ENCODE measurements around the gene OASL.
"Not testable (repeated sequence)": the region's sequence is repeated elsewhere in the genome, so short reads cannot be mapped to it uniquely, and the experiment has no call there.

OASL gene

DNA sequence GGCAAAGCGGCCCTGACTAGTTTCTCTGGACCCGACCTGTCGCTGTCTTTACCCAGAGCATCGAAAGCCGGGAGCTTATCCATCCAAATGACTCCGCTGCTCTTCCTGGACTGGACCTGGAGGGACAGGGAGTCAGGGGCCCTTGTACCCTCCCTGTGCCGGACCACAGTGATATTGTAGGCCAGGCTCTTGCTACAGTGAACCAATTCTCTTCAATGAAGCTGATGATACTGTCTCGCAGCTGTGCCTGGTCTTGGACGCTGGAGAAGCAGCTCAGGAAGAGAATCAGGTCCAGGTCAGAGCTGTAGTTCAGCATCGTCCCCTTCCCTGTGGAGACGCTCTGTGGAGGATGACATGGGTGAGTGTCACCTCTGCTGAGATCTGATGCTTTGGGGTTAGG lies 14.7 kb upstream of the OASL start:
- TF ChIP-seq, protein P1, sequence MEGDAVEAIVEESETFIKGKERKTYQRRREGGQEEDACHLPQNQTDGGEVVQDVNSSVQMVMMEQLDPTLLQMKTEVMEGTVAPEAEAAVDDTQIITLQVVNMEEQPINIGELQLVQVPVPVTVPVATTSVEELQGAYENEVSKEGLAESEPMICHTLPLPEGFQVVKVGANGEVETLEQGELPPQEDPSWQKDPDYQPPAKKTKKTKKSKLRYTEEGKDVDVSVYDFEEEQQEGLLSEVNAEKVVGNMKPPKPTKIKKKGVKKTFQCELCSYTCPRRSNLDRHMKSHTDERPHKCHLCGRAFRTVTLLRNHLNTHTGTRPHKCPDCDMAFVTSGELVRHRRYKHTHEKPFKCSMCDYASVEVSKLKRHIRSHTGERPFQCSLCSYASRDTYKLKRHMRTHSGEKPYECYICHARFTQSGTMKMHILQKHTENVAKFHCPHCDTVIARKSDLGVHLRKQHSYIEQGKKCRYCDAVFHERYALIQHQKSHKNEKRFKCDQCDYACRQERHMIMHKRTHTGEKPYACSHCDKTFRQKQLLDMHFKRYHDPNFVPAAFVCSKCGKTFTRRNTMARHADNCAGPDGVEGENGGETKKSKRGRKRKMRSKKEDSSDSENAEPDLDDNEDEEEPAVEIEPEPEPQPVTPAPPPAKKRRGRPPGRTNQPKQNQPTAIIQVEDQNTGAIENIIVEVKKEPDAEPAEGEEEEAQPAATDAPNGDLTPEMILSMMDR (IDR thresholded peaks at IDR 0.05; ENCODE audit: borderline replicate concordance, insufficient read depth, low read depth, low read length): no peak
- no peak overlapping the region for H3K4me3 ChIP-seq (ENCODE audit: low read depth, low read length)

GRCh38 chr12:121050725-121051124 lies 11.7 kb upstream of the OASL start:
- TF ChIP-seq, protein P1 (IDR thresholded peaks at IDR 0.05; ENCODE audit: borderline replicate concordance, insufficient read depth, low read depth, low read length): no peak

GRCh38 chr12:121048442-121048841 lies 9.4 kb upstream of the OASL start:
- TF ChIP-seq, protein P1 (IDR thresholded peaks at IDR 0.05; ENCODE audit: borderline replicate concordance, insufficient read depth, low read depth, low read length): no peak
- H3K4me3 ChIP-seq (ENCODE audit: low read depth, low read length): no peak overlapping the region

More at GRCh38 chr12:121050725-121051124, 11.7 kb upstream of the OASL start:
- H3K4me3 ChIP-seq (ENCODE audit: low read depth, low read length): no peak overlapping the region

DNA sequence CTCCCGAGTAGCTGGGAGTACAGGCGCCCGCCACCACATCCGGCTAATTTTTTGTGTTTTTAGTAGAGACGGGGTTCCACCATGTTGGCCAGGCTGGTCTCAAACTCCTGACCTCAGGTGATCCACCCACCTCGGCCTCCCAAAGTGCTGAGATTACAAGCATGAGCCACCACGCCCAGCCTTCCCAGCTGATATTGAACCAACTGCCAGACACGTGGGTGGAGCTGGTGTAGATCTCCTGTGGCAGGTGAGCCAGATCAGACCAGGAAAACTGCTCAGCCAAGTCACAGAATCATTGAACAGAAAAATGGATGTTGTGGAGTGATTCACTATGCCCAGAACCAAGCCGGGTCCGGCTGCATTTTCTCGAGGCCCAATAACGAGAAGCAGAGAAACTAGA lies 8.4 kb upstream of the OASL start:
- not testable (repeated sequence) for H3K4me3 ChIP-seq (ENCODE audit: low read depth, low read length)

DNA sequence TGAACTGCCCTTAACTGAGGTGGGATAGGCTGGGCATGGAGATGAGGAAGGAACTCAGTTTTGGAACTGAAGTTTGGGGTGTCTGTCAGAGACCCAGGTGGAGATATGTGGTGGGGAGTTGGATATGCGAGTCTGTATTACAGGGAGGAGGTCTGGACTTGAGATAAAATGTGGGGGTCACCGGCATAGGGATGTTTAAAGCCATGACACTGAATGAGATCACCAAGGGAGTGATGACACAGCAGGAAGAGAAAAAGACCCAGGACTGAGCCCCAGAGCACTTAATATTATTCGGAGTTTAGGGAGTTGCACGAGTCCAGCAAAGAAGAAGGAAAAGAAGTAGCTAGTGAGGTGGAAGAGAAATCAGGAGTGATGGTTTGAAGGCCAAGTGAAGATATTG lies 4.0 kb upstream of the OASL start:
- no peak overlapping the region for H3K4me3 ChIP-seq (ENCODE audit: low read depth, low read length)
- TF ChIP-seq, protein P1 (IDR thresholded peaks at IDR 0.05; ENCODE audit: borderline replicate concordance, insufficient read depth, low read depth, low read length): no peak

DNA sequence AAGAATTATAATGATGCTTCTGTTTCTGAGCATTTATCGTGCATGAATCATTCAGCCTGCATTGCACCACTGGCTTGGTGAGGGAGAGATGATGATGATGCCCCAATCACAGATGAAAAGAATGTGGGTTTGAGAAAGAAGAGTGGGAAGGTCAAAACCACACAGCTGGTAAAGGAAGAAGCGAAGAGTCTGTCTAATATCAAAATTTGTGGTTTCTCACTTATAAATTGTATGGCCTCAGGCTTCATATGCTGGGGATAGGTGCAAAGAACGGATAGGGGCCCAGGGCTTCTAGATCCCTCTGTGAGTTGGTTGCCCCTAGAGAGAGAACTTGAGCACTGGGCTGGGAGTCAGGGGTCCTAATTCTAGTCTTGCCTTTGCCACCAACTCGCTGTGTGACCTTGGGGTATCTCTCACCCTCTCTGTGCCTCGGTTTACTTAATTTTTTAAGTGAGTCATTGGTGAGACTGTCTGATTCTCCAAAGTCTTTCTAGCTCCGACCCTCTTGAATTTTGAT lies 2.2 kb downstream of the OASL start:
- TF ChIP-seq, protein P1 (IDR thresholded peaks at IDR 0.05; ENCODE audit: borderline replicate concordance, insufficient read depth, low read depth, low read length): no peak
- H3K4me3 ChIP-seq (ENCODE audit: low read depth, low read length): no peak overlapping the region

DNA sequence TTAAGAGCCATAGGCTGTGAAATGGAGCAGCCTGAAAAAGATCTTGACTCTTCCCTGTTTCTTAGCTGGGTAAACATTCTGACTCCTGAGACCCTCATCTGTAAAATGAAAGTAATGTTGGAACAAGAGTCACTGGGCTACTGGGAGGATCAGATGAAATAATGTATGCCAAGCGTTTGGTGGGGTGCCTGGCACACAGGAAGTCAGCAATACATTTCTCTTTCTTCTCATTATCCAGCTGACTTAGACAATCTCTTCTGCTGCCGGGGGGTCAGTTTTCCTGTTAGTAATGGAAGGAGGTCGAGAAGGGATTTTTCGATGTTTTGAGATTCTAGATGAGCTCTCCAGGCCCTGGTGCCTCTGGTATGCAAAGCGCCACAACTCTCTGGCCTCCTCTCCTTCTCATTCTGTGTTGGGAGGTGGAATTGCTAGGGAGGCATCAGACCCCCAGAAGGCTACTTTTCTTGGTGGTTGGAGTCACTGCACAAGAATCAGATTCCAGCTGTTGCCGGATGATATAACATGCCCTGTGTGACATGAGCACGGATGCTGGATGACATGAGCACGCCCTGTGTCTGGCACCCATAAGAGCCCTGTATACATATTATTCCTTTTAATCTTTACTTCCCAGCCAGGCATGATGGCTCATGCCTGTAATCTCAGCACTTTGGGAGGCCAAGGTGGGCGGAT lies 4.3 kb downstream of the OASL start:
- no peak overlapping the region for H3K4me3 ChIP-seq (ENCODE audit: low read depth, low read length)
- TF ChIP-seq, protein P1 (IDR thresholded peaks at IDR 0.05; ENCODE audit: borderline replicate concordance, insufficient read depth, low read depth, low read length): no peak

All from GM12875 (cell line).